GM19099 (cell line): ENCODE results near the gene HOXB5.

ENCODE experiments used
- POLR2A ChIP-seq: IDR thresholded peaks from 3 replicates; pipeline ENCODE4 v1.6.1; 2011; ENCODE audit warnings: low read depth; ENCODE audit not compliant: insufficient read length; ENCODE audit errors: extremely low read depth

The HOXB5 gene

GRCh38 chr17:48624118-48624517, 30.5 kb upstream of the HOXB5 start:
- TF ChIP-seq POLR2A: no peak

DNA sequence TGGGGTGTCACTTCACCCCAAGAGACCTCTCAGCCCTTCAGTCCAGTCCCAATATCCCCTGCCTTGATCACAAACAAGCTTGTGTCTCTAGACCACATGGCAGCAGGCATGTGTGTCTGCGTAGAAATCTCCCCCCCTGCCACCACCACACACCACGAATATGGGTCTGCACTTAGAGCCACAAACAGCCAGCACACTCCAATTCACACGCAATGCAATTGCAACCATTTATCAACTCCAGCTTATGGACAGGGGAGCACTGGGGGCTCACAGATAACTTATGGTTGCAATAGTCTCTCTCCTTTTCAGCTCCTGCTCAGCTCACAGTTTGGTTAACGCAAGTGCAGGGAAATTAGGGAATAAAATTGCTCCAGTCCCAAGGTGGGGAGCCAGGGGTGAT, 30.0 kb upstream of the HOXB5 start:
- no peak for TF ChIP-seq POLR2A

DNA sequence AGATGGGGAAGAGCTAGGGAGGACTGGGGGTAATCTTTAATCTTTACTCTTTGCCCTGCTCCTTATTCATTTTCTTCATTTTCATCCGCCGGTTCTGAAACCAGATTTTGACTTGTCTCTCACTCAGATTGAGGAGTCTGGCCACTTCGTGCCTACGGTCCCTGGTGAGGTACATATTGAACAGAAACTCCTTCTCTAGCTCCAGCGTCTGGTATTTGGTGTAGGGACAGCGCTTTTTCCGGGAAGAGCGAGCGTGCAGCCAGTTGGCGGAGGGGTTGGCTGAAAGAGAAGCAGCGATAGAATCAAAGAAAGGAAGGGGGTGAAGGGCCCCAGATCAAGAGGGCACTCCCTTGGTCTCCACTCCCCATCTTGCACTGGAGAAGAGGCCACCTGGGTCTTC, 29.3 kb upstream of the HOXB5 start:
- no peak for TF ChIP-seq POLR2A

DNA sequence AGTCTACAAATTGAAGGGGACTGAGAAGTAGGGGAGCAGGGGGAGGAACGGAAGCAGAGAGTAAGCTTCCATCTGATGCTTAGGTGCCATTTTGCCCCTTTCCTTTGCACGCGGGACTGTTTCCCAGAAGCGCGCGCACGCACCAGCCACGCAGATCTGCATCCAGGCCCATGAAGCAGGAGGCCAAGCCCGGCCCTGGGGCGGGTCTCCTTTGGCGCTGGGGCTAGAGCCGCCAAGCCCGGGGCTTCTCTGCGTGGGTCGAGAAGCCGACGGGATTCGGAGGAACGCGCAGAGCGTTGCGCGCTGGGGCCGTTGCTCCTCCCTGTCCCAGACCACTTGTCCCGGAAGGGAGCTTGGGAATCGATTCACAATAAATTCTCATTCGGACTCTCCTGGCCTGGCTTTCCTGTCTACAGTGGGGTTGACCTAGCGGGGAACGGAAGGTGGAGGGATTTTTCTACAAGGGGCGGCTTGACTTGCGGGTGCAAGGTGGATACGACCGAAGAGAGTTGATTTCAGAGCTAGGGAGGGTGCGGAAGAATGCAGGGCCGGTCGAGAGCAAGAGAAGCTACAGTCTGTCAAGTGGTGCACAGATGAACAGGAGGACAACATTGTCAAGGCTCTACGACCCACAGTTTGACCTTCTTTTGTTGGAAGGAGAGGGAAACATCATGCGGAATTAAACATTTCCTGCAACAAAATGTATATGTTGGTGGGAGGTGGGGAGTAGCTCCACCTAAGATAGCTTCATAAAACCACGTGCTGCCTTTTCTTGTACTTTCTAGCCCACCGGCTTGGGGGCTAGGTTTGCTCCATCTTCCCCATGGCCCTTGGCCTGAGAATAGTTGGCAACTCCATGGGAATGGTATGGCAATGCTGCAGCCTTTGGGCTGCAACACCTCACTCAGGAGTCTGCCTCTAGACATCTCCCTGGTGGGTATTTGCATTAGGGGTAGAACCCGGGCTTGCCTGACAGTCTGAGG, 28.1 kb upstream of the HOXB5 start:
- no peak for TF ChIP-seq POLR2A

DNA sequence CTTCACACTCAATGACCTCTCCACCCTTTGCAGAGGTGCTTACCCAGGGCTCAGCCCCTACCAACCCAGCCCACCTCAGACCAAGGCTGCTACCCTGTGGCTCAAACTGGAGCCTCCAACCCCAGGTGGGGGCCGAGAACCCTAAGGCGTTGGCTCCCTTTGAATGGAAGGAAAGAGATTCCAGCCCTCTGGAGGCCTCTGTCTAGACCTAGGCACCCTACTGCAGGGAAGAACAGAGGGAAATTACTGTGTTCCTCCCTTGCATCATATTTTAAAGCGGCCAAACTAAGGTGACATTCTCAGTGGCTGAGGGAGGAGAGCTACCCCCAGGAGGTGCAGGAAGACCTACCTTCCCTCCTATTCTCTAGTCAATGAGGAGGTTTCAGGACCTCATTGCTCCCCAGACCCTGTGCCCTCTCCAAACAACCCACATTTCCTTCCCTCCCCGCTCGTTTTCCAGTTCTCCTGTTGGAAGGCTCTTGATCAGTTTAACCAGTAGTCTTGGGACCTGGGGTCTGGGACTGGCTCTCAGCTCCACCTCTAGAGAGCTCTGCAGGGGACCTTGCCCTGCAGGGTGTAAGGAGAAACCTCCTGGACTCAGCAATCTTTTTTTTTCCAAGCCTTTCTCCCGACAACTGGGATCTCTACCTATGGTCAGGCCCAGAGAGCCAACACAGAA, 27.0 kb upstream of the HOXB5 start:
- no peak for TF ChIP-seq POLR2A

DNA sequence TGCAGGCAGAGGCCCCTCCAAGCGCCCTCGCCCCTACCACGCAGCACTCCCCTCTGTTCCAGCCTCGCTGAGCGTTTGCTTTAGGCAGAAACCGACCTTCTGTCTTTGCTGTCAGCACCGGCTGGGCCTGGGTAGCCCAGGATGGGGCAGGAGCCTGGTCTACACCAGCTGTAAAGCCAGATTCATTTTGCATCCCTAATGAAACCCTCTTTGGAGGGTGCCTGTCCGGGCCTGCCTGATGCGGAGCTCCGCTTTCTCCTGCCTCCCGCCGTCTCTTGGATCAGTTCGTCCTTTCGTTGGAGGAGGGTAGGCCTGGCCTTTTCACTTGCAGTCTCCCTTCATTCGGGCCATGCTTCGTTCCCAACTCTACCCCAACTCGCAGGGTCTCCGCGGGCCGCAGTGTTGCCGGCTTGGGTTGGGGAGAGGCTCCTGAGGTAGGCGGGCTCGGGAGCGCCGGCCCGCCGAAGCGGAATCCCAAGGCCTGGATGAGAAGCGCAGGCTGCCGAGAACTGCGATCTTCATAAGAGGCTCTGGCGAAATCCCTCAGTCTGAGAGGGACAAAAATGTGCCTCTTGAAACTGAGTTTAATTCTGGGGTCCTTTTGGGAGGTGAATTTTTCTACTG, 26.4 kb upstream of the HOXB5 start:
- TF ChIP-seq POLR2A: no peak

DNA sequence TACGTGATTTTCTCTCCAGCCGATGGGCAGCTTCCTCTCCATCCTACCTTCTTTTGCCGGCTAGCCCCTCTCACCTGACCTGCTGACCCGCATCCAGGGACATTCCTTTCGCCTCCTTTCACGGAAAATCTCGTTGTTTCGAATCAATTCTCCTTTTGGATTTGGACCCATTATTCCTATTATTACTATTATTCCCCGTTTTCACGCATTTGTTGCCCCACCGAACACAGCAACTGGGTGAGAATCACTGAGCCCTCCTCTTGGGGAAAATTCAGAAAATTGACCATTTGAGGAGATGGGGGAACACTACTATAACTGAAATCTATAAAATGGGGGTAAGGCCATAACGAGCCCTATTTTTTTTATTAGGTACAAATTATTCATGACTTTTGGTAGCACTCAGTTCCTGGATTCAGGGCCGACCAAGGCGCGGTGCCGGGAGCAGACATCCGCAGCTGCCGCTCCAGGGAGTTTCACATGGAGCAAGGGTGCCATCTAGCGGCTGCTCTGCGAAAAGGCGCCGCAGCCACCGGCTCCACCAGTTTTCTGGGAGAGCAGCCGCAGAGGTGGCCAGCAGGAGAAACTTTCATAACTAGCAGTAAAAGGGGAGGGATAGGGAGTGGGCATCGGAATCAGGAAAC, 24.8 kb upstream of the HOXB5 start:
- no peak for TF ChIP-seq POLR2A

DNA sequence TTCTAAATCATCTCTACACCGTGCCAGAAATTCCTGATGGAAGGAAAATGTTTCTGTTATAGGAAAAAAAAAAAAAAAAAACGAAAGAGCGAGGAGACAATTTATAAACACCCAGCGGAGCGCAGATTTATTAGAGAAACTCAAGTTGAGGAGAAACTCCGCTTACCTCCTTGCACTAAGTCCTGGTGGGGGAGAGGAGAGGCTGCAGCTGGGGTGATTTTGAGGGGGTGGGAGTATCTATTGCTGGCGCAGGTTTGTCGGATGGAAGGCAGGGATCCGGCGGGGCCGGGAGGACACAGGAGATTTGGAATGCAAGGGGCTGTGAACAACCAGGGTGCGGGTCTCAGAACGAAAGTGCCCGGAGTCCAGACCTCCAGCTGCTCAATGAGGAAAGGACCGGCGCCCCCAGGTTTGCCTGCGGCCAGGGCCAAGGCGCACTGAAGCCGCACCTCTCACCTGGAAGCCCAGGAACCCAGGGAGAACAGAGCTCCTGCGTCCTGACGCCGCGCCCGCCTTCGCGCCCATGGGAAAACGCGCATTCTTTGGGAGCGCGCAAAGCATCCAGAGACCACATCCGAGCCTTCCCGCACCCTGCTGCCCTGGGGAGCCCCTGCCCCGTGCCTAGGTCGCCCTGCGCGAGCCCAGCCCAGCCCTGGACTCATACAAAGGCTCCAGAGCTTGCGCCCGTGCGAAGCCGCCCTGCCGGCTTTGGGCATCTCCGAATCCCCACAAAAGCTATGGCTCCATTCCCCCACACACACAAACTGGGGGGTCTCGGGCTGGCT, 24.1 kb upstream of the HOXB5 start:
- TF ChIP-seq POLR2A: no peak

DNA sequence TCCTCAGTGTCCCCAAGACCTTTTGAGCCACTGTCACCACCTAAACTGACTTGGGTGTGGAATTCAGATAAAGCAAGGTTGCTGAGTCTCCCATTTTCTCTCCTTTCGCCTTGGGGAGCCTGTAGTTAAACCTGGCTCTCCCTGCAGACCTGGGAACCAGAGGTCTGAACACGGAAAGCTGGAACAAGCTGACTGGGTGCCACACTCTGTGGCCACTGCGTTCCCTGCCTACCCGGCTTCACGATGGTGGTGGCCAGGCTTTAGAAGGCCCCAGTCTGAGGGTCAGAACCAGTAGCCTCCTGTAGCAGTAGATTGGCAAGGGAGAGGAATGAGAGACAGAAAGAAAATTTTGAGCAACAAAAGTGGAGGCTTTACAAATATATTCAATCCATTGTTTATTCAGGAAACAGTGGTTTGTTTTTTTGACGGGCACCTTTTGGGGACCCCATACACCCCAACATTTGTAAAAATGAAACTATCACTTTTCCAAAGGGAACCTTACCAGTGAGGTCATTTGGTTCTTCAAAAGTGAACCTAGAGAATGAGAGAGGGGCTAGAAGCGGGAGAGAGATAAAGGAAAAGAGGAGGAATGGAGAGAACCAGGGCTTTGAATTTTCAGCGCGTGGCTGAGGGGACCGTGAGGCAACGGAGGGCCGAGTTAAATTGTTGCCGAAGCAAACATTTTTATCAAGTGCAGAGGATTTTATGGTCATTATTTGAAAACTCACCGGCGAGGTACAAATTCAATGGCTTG, 23.3 kb upstream of the HOXB5 start:
- TF ChIP-seq POLR2A: no peak

DNA sequence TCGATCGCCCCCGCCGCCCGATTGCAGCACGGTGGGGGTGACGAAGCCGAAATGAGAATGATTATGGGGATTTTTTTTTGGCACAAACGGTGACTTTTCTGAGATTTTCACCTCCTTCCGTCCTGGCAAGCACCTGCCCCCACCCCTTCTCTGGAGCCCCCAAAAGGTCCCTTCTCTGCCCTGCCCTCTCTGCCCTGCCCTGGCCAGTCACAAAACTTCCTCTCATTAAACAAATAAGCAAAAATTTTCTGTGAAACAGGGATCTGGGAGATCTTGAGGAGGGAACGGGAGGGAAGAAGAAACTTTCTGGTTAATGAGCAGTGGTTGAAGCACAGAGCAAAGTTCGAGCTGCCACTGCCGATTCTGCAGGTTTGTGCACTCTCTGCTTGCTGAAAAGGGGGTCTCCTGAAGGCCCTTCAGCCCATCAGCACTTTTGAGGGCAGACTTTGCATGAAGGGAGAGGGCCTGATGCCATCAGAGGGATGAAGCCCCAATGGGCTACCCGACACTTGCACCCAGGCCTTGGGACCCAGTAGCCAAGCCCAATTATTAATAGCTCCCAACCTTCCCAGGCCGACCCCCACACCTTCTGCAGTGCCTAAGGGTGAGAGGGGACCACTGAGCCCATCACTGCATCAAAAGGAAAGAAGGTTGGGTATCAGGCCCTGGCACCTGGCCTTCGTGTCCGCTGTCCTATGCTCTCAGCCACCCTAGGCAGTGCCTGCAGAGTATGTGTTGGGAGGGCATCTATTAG, 22.6 kb upstream of the HOXB5 start:
- no peak for TF ChIP-seq POLR2A

GRCh38 chr17:48615047-48615962, 21.7 kb upstream of the HOXB5 start, which contains the start of gene HOXB8:
TSS of gene HOXB8 (minus strand) at chr17:48615292. CDS start at chr17:48614704, 588 bp downstream.
- TF ChIP-seq POLR2A: no peak

DNA sequence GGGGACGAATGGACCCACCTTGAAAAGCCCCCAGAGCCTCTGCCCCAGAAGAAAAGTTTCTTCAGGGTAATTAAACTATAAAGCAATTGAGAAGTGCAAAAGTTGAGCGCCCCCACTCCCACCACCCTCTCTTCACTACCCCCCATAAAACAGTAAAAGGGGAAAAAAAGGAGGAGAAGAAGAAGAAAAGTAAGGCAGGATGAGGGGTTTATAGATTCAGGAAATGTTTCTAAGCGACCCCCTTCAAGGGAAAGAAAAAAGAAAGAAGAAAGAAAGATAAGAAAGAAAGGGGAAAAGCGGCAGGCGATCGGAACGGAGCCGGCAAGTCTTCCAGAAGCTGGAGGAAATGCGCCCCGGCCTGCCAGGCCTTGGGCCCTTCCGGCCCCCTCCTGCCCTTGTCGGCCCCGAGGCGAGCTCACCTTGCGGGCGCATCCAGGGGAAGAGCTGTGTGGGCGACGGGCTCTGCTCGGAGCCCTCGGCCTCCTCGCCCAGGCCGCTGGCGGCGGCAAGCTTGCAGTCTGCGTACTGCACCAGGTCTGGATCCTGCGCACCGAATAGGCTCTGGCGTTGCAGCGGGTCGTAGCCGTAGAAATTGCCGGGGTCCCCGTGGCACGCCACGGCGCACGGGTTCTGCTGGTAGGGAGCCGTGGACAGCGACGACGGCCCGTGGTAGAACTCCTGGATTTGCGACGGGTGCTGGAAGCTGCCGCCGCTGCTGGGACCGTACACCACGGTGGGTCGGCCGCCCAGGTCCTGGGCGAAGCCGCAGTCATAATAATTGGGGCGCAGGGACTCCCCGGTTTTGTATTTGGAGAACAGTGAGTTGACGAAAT, 20.5 kb upstream of the HOXB5 start:
- TF ChIP-seq POLR2A: no peak
